ENCODE measurements around the gene OFD1.

DNA sequence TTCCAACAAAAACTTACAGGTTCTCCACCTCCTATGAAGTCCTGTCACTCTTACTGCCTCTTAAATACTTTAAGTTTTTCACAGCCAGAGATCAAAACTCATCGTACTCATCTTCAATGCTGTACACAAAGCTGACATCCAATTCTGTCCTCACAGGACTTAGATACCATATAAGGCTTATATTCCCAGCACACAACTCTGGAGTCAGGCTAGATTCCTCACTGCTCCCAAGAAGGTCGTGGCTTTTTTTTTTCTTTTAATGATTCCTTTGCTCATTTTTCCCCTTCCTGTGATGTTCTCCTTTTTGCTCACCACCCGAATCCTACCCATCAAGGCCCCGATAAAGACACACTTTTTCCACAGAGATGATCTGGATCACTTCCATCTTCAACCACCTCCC lies 1.0 kb upstream of the OFD1 start:
- TF ChIP-seq, protein P1, sequence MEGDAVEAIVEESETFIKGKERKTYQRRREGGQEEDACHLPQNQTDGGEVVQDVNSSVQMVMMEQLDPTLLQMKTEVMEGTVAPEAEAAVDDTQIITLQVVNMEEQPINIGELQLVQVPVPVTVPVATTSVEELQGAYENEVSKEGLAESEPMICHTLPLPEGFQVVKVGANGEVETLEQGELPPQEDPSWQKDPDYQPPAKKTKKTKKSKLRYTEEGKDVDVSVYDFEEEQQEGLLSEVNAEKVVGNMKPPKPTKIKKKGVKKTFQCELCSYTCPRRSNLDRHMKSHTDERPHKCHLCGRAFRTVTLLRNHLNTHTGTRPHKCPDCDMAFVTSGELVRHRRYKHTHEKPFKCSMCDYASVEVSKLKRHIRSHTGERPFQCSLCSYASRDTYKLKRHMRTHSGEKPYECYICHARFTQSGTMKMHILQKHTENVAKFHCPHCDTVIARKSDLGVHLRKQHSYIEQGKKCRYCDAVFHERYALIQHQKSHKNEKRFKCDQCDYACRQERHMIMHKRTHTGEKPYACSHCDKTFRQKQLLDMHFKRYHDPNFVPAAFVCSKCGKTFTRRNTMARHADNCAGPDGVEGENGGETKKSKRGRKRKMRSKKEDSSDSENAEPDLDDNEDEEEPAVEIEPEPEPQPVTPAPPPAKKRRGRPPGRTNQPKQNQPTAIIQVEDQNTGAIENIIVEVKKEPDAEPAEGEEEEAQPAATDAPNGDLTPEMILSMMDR (IDR thresholded peaks at IDR 0.05; ENCODE audit: poor library complexity): no peak
- no peak for TF ChIP-seq EZH2phosphoT487 (IDR thresholded peaks at IDR 0.05; ENCODE audit: low read depth, severe bottlenecking, unreplicated experiment)
- no peak for TF ChIP-seq EZH2 (IDR thresholded peaks at IDR 0.05; ENCODE audit: borderline replicate concordance)

Data from hepatocyte (in vitro differentiated cells).